NCI-H1417 treated with DMSO at 0.1 percent for 48 hours (cell line): Measurements from ENCODE around the gene CCDC88B.
"Not testable (repeated sequence)": the region's sequence is repeated elsewhere in the genome, so short reads cannot be mapped to it uniquely, and the experiment has no call there.

Experiments
- DNase-seq: peaks from one replicate; lab custom pipeline; 2025; lab: John Stamatoyannopoulos, UW

CCDC88B gene

GRCh38 chr11:64321026-64321425 lies 19.0 kb upstream of the CCDC88B start:
- DNase-seq: no peak

DNA sequence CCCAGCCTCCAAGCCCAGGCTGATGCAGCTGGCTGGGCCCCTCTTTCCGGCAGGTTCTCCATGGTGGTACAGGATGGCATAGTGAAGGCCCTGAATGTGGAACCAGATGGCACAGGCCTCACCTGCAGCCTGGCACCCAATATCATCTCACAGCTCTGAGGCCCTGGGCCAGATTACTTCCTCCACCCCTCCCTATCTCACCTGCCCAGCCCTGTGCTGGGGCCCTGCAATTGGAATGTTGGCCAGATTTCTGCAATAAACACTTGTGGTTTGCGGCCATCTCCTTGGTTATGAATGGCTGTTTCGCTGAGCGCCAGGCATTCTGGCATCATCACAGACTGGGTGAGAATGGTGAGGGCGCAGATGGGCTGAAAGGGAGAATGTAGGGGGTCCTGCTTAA lies 18.5 kb upstream of the CCDC88B start:
- no peak for DNase-seq

DNA sequence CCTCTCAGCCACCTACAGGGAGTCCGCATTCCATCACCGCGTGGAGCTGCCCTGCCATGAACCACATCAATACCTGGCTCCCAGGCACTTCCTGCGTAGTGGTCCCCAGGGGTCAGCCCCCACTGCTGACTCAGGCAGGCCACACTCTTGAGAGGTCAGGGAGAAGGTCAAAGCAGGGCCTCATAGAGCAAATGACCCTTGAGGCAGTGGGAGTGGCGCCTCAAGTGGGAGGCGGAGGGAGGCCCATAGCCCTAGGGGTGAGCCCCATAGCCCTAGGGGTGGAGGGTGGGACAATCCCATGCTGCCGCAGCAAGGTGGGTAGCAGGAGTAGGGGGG lies 17.1 kb upstream of the CCDC88B start:
- DNase-seq: no peak

DNA sequence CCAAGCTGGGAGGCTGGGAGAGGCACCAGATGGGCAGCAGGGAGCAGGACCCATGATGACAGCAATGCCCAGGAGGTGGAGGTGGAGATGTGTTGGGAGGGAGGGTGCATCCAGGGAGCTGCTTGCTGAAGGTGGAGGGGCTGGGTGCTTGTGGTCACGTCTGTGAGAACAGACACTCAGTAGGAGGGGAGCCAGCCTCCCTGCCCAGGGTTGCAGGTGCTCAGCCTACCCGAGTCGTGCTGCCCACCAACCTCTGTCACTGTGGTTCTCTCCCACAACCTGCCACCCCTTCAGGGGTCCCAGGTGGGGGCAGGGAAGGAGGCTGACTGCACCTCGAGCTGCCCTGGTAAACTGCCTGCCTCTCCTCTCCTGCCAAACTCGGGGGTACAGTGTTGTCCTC lies 16.6 kb upstream of the CCDC88B start:
- DNase-seq: no peak

GRCh38 chr11:64323984-64324383 lies 16.0 kb upstream of the CCDC88B start:
- not testable (repeated sequence) for DNase-seq

- no peak for DNase-seq
Measured at GRCh38 chr11:64324692-64325469, 15.1 kb upstream of the CCDC88B start.

- DNase-seq: no peak
Measured at GRCh38 chr11:64327375-64327774, 12.6 kb upstream of the CCDC88B start.

GRCh38 chr11:64327993-64328392 lies 12.0 kb upstream of the CCDC88B start:
- no peak for DNase-seq

DNA sequence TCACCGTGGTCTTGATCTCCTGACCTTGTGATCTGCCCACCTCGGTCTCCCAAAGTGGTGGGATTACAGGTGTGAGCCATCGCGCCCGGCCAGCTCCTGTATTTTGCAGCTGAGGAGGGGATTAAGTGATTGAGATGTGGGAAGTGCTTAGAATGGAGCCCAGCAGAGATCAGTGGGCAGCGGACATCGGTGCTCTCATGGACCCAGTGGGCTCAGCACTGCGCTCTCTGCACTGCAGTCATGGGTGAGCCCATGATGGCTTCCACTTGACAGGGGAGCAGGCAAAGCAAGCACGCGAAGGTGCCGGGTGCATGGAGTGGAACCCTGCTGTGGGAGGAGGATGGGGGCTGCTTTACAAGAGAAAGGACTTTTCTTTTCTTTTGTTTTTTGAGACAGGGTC lies 9.1 kb upstream of the CCDC88B start:
- no peak for DNase-seq

GRCh38 chr11:64331569-64332371 lies 8.2 kb upstream of the CCDC88B start:
- DNase-seq: no peak

DNA sequence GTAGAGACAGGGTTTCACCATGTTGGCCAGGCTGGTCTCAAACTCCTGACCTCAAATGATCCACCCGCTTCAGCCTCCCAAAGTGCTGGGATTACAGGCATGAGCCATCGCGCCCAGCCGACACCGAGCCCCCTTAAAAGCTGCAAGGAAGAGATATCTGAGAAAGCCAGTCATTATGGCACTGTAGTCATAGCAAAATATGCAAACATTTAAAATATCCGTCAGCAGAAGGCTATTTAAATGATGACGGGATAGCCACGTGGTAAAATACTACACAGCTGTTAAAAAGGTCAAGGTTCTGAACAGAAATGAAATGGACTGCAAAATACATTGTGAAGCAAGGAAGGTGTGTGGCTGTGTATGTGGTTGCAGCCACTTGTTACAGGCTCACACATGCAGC lies 6.4 kb upstream of the CCDC88B start:
- DNase-seq: no peak

DNA sequence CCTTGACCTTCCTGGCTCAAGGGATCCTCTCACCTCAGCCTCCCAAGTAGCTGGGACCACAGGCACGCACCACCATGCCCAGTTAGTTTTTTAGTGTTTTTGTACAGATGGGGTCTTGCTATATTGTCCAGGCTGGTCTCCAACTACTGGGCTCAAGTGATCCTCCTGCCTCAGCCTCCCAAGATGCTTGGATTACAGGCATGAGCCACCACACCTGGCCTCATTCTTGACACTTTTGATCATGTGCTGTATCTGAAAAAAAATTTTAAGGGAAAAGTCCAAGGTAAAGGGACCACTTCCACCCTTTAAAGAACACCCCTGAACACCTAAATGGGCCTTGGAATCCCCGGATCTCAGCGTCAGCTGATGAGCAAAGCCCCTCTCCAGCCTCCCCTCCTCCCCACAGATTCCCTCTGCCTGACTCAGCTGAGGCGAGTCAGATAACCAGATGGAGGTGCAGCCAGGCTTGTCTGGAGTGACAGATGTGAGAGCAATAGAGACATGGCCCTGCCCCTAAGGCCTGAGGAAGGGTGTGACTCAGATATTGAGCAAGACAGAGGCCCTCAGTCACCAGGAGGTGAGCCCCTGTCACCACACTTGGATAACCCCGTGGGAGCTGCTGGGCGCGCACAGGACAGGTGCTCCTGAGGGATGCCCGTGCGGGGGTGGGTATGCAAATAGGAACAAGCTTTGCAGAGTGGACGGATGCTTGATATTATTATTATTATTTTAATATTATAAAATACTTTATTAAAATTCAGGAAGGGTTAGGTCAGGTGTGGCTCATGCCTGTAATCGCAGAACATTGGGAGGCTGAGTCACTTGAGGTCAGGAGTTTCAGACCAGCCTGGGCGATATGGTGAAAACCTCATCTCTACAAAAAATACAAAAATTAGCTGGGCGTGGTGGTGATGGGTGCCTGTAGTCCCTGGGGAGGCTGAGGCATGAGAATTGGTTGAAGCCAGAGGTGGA lies 5.0 kb upstream of the CCDC88B start:
- DNase-seq: peak; percentile 18

GRCh38 chr11:64337538-64338249 lies 2.3 kb upstream of the CCDC88B start:
- no peak for DNase-seq

GRCh38 chr11:64338716-64339115 lies 1.3 kb upstream of the CCDC88B start:
- no peak for DNase-seq

DNA sequence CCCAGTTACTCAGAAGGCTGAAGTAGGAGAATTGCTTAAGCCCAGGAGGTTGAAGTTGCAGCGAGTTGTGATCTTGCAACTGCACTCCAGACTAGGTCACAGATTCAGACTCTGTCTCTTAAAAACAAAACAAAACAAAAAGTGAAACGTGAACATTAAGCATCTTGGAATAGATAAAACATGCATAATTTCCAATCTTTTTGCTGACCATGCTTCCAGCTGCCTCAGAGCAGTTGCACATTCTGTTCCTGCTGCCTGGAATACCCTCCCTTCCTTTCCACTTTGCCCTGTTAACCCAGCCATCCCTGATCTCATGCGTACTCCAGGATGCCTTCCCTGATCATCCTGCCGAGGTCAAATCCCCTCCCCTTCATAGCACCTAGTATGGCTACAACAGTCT lies 718 bp upstream of the CCDC88B start:
- no peak for DNase-seq

DNA sequence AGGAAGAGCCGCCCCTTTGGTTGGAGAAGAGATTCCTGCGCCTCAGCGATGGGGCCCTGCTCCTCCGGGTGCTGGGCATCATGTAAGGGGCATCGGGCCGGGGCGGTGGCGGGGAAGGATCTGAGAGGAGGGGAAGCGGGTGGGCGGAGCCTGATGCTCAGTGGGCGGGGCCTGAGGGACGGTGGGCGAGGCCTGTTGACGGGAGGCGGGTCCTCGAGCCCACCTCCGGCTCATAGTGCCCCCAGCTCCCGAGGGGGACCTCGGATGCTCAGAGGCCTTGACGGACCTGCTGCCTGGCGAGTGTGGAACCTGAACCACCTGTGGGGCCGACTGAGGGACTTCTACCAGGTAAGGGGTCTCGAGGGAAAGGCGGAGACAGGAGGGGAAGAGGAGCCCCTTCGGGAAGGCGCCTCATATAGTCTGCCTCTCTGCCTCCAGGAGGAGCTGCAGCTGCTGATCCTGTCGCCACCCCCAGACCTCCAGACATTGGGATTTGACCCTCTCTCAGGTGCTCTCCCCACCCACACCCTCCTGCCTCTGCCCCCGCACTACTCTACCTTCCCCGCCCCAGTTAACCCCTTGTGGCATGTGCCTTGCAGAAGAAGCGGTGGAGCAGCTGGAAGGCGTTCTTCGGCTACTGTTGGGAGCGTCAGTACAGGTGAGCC lies 799 bp downstream of the CCDC88B start:
- DNase-seq: no peak

GRCh38 chr11:64341429-64341828 lies 1.4 kb downstream of the CCDC88B start:
- DNase-seq: no peak

GRCh38 chr11:64341851-64342791 lies 2.1 kb downstream of the CCDC88B start:
- peak; percentile 50 for DNase-seq

GRCh38 chr11:64342869-64343745 lies 3.1 kb downstream of the CCDC88B start:
- DNase-seq: no peak
